Suprapubic skin (tissue), 3 donors: ENCODE data around the gene MCOLN2.

Experiments used
- EP300 ChIP-seq: sonication (generic); formaldehyde crosslinking; IDR thresholded peaks from one replicate; pipeline ENCODE4 v1.6.1; 2017; ENCODE audit warnings: antibody characterized with exemption
- TF ChIP-seq, protein P1 (sequence below), 2 donors: fragments of 200-600 bp in 1 of 2; fragments of 450-650 bp in 1 of 2; sonication (generic) in 1 of 2; IDR thresholded peaks; one replicate each; pipeline ENCODE4 v1.5.1; 2016 to 2019; ENCODE audit warnings: antibody characterized with exemption in 2 of 2, mild to moderate bottlenecking in 1 of 2, moderate library complexity in 1 of 2

DNA sequence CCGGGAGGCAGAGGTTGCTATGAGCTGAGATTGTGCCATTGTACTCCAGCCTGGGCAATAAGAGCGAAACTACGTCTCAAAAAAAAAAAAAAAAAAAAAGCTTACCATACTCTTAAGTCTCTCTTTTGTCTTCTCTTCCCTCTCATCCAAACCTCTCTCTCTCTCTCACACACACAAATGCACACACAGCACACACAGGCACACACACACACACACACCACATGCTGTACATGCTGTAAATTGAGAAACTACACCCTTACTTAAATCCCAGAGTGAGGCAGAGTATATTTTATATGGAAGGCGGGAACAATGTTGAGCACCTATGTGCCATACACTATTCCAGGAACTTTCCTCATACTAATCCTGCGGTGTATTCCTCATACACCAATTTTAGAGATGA, 44.9 kb upstream of the MCOLN2 start:
- no peak for TF ChIP-seq EP300
- TF ChIP-seq, protein P1, sequence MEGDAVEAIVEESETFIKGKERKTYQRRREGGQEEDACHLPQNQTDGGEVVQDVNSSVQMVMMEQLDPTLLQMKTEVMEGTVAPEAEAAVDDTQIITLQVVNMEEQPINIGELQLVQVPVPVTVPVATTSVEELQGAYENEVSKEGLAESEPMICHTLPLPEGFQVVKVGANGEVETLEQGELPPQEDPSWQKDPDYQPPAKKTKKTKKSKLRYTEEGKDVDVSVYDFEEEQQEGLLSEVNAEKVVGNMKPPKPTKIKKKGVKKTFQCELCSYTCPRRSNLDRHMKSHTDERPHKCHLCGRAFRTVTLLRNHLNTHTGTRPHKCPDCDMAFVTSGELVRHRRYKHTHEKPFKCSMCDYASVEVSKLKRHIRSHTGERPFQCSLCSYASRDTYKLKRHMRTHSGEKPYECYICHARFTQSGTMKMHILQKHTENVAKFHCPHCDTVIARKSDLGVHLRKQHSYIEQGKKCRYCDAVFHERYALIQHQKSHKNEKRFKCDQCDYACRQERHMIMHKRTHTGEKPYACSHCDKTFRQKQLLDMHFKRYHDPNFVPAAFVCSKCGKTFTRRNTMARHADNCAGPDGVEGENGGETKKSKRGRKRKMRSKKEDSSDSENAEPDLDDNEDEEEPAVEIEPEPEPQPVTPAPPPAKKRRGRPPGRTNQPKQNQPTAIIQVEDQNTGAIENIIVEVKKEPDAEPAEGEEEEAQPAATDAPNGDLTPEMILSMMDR (IDR thresholded peaks at IDR 0.05), result no peak
